Parathyroid adenoma (tissue), 2 donors: ENCODE data around the gene MILR1.

ENCODE experiments used
- H2AFZ ChIP-seq: fragments of 300-600 bp; sonication (generic); one replicate; pipeline ENCODE4 v1.7.0; 2017; ENCODE audit warnings: antibody characterized with exemption, mild to moderate bottlenecking
- H3K27ac ChIP-seq: fragments of 300-600 bp; sonication (generic); one replicate; pipeline ENCODE4 v1.7.0; 2017
- H3K27me3 ChIP-seq: fragments of 300-600 bp; sonication (generic); one replicate; pipeline ENCODE4 v1.7.0; 2017; ENCODE audit warnings: low read length; ENCODE audit not compliant: control insufficient read depth, insufficient read depth
- H3K36me3 ChIP-seq: fragments of 300-600 bp; sonication (generic); one replicate; pipeline ENCODE4 v1.7.0; 2017; ENCODE audit warnings: low read length; ENCODE audit not compliant: control insufficient read depth, insufficient read depth
- H3K4me1 ChIP-seq: fragments of 300-600 bp; sonication (generic); one replicate; pipeline ENCODE4 v1.7.0; 2017; ENCODE audit warnings: control low read depth
- H3K4me2 ChIP-seq: fragments of 300-600 bp; sonication (generic); one replicate; pipeline ENCODE4 v1.7.0; 2017; ENCODE audit warnings: low read length
- H3K4me3 ChIP-seq: fragments of 300-600 bp; sonication (generic); one replicate; pipeline ENCODE4 v1.7.0; 2017; ENCODE audit warnings: low read depth, low read length
- H3K79me2 ChIP-seq: fragments of 300-600 bp; sonication (generic); one replicate; pipeline ENCODE4 v1.7.0; 2017; ENCODE audit warnings: control low read depth
- H3K9ac ChIP-seq: fragments of 300-600 bp; sonication (generic); one replicate; pipeline ENCODE4 v1.7.0; 2017; ENCODE audit warnings: mild to moderate bottlenecking
- H3K9me3 ChIP-seq: fragments of 300-600 bp; sonication (generic); one replicate; pipeline ENCODE4 v1.7.0; 2017; ENCODE audit warnings: low read length; ENCODE audit not compliant: control insufficient read depth
- CTCF ChIP-seq: fragments of 300-600 bp; sonication (generic); IDR thresholded peaks from one replicate; pipeline ENCODE4 v1.7.0; 2017; ENCODE audit warnings: antibody characterized with exemption, mild to moderate bottlenecking
- donor health status: primary hyperparathyroidism.

Gene MILR1

GRCh38 chr17:64496348-64496785 lies 47.5 kb downstream of the MILR1 start:
- Histone ChIP-seq H3K4me2 (peak overlapping the region; percentile 90), H3K79me2 (peaks cover 8% of the 10 kb centered on the region), H3K4me3 (peak overlapping the region; percentile 61), H3K27me3 (no peaks in the 10 kb centered on the region), H3K27ac (peak overlapping the region; percentile 68), H2AFZ (peak overlapping the region; percentile 72), H3K9ac (peak overlapping the region; percentile 31), H3K9me3 (no peaks in the 10 kb centered on the region), H3K36me3 (no peaks in the 10 kb centered on the region), H3K4me1 (peaks cover 4% of the 10 kb centered on the region)
- no peak for TF ChIP-seq CTCF

GRCh38 chr17:64496786-64497564 lies 48.1 kb downstream of the MILR1 start, which contains the start of gene POLG2:
Gene POLG2 (minus strand): TSS chr17:64497054. CDS start chr17:64496968, 86 bp downstream.
- Histone ChIP-seq H3K27ac (peak within 1 kb of the TSS; percentile 68), H3K79me2 (peaks cover 10% of the 10 kb centered on the region), H2AFZ (peak within 1 kb of the TSS; percentile 72), H3K4me2 (peak within 1 kb of the TSS; percentile 90), H3K4me3 (peak within 1 kb of the TSS; percentile 61), H3K9ac (peak within 1 kb of the TSS; percentile 31), H3K27me3 (no peaks in the 10 kb centered on the region), H3K4me1 (peaks cover 4% of the 10 kb centered on the region), H3K36me3 (no peaks in the 10 kb centered on the region), H3K9me3 (no peaks in the 10 kb centered on the region)
- peak; percentile 43 for TF ChIP-seq CTCF

GRCh38 chr17:64497565-64498035 lies 48.7 kb downstream of the MILR1 start:
- Histone ChIP-seq H3K9ac (no peak overlapping the region), H3K27me3 (no peaks in the 10 kb centered on the region), H2AFZ (no peak overlapping the region), H3K9me3 (no peaks in the 10 kb centered on the region), H3K27ac (peak overlapping the region; percentile 68), H3K4me3 (peak overlapping the region; percentile 61), H3K4me1 (peaks cover 4% of the 10 kb centered on the region), H3K4me2 (peak overlapping the region; percentile 90), H3K79me2 (peaks cover 13% of the 10 kb centered on the region), H3K36me3 (no peaks in the 10 kb centered on the region)
- no peak for TF ChIP-seq CTCF

GRCh38 chr17:64498308-64499203 lies 49.6 kb downstream of the MILR1 start:
- no peak overlapping the region for H3K4me2 ChIP-seq
- H3K4me3 ChIP-seq, result no peak overlapping the region
- H3K9ac ChIP-seq, result no peak overlapping the region
- no peak overlapping the region for H3K27ac ChIP-seq
- TF ChIP-seq CTCF, result no peak
- no peaks in the 10 kb centered on the region for H3K36me3 ChIP-seq
- H2AFZ ChIP-seq, result no peak overlapping the region
- H3K4me1 ChIP-seq, result peaks cover 13% of the 10 kb centered on the region
- H3K79me2 ChIP-seq, result peaks cover 20% of the 10 kb centered on the region
- H3K27me3 ChIP-seq, result no peaks in the 10 kb centered on the region
- H3K9me3 ChIP-seq, result no peaks in the 10 kb centered on the region
